ENCODE measurements around the gene TSTD1.
A peak's percentile ranks its signal among the peaks of the same experiment; 100 is the strongest.
"Not testable (repeated sequence)": the region's sequence is repeated elsewhere in the genome, so short reads cannot be mapped to it uniquely, and the experiment has no call there.

Gene TSTD1

DNA sequence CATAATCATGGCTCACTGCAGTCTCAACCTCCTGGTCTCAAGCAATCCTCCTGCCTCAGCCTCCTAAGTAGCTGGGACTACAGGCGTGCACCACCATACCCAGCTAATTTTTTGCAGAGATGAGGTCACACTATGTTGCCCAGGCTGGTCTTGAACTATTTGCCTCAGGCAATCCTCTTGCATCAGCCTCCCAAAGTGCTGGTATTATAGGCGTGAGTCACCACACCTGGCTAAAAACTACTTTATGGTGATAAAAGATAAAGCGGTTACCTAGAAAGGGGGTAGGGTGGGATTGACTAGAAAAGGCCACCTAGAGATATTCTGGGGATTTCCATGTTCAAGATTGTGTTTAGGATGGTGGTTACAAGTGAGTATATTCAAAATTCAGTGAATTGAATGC is 5.0 kb downstream of the TSTD1 start:
- TF ChIP-seq, protein P1, sequence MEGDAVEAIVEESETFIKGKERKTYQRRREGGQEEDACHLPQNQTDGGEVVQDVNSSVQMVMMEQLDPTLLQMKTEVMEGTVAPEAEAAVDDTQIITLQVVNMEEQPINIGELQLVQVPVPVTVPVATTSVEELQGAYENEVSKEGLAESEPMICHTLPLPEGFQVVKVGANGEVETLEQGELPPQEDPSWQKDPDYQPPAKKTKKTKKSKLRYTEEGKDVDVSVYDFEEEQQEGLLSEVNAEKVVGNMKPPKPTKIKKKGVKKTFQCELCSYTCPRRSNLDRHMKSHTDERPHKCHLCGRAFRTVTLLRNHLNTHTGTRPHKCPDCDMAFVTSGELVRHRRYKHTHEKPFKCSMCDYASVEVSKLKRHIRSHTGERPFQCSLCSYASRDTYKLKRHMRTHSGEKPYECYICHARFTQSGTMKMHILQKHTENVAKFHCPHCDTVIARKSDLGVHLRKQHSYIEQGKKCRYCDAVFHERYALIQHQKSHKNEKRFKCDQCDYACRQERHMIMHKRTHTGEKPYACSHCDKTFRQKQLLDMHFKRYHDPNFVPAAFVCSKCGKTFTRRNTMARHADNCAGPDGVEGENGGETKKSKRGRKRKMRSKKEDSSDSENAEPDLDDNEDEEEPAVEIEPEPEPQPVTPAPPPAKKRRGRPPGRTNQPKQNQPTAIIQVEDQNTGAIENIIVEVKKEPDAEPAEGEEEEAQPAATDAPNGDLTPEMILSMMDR (IDR thresholded peaks at IDR 0.05; ENCODE audit: insufficient read depth, low read depth, low read length, missing control alignments): no peak

DNA sequence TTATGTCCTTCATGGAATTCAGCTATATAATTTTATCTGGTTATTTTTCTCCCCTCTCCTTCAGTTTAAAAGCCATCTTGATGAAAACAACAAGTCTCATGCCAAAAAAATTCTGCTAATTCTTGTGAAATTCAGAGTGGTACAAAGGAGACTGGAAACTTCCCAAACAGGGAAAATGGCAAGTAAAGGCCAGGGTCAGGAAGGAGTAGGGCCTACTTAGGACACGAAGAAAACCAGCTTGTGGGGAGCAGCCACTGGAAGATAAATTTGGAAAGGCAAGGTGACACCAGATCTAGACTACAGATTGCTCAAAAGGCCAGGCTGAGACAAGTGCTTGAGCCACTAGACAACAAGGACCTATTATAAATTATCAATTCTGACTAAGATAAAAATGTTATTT is 6.4 kb downstream of the TSTD1 start:
- TF ChIP-seq, protein P1 (IDR thresholded peaks at IDR 0.05; ENCODE audit: insufficient read depth, low read depth, low read length, missing control alignments): no peak
- DNase-seq (ENCODE audit: low read depth): no peak

More for the DNA sequence above, 5.0 kb downstream of the TSTD1 start:
- no peak overlapping the region for H3K4me3 ChIP-seq (ENCODE audit: low read length)
- peak; percentile 91 for DNase-seq (ENCODE audit: low read depth)

DNA sequence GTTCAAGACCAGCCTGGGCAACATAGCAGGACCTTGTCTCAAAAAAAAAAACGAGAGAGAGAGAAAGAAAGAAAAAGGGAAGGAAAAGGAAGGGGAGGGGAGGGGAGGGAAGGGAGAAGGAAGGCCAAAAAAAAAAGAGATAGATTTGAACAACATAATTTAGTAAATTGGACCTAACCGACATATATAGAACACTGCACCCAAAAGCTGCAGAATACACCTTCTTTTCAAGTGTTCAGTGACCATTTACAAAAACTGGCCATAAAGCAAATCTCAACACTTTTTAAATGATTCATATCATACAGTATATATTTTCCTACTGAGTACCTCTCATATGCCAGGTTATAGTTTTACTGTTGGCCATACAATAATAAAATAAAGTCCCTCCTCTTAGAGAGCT is 6.9 kb downstream of the TSTD1 start:
- TF ChIP-seq, protein P1 (IDR thresholded peaks at IDR 0.05; ENCODE audit: insufficient read depth, low read depth, low read length, missing control alignments): no peak
- DNase-seq (ENCODE audit: low read depth): no peak

More for the DNA sequence above, 6.4 kb downstream of the TSTD1 start:
- no peak overlapping the region for H3K4me3 ChIP-seq (ENCODE audit: low read length)

DNA sequence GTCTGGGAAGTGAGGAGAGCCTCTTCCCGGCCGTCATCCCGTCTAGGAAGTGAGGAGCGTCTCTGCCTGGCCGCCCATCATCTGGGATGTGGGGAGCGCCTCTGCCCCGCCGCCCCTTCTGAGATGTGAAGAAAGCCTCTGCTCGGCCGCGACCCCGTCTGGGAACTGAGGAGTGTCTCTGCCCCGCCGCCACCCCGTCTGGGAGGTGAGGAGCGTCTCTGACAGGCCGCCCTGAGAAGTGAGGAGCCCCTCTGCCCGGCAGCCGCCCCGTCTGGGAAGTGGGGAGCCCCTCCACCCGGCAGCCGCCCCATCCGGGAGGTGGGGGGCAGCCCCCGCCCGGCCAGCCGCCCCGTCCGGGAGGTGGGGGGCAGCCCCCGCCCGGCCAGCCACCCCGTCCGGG is 9.3 kb downstream of the TSTD1 start:
- DNase-seq (ENCODE audit: low read depth); H3K4me3 ChIP-seq (ENCODE audit: low read length): not testable (repeated sequence)

More for the DNA sequence above, 6.9 kb downstream of the TSTD1 start:
- no peak overlapping the region for H3K4me3 ChIP-seq (ENCODE audit: low read length)

DNA sequence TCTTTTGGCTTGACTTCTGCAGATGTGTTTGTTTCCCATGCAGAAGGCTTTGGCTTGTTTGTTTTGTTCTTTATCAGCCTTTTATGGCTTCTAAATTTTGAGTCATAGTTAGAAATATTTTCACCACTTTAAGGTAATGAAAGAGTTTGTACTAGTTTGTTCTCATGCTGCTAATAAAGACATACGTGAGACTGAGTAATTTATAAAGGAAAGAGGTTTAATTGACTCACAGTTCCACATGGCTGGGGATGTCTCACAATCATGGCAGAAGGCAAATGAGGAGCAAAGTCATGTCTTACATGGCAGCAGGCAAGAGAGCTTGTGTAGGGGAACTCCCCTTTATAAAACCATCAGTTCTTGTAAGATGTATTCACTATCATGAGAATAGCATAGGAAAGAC is 11.8 kb downstream of the TSTD1 start:
- not testable (repeated sequence) for DNase-seq (ENCODE audit: low read depth)

DNA sequence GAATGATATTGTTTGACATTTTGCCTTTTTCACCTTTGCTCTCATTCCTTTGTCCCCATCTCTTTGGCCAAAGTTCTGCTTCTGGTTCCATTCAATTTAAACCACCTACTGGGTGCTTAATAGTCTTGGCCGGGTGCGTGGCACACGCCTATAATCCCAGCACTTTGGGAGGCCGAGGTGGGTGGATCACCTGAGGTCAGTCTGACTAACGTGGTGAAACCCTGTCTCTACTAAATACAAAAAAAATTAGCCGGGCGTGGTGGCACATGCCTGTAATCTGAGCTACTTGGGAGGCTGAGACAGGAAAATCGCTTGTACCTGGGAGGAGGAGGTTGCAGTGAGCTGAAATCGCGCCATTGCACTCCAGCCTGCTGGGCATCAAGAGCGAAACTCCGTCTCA is 16.3 kb downstream of the TSTD1 start:
- not testable (repeated sequence) for H3K4me3 ChIP-seq (ENCODE audit: low read length)
- peak; percentile 79 for DNase-seq (ENCODE audit: low read depth)

More for the DNA sequence above, 11.8 kb downstream of the TSTD1 start:
- not testable (repeated sequence) for H3K4me3 ChIP-seq (ENCODE audit: low read length)

DNA sequence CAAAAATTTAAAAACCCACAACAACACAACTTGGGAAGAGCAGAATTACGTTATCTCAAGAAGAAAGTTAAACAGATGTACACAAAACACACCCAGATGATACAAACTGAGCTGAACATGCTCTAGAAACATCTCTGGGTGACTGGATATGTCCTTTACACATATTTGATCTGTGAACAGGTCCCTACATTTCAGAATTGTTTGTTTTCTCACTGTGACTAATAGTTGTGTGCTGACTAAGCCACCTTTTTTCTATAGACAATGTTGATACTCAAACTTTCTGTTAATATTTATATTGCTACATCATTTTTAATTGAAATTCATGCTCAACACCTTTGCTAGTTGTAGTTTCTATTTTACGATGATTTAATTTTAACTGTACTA is 16.8 kb downstream of the TSTD1 start:
- peak overlapping the region; percentile 72 for H3K4me3 ChIP-seq (ENCODE audit: low read length)
- DNase-seq (ENCODE audit: low read depth): peak; percentile 95
- TF ChIP-seq, protein P1 (IDR thresholded peaks at IDR 0.05; ENCODE audit: insufficient read depth, low read depth, low read length, missing control alignments): no peak

DNA sequence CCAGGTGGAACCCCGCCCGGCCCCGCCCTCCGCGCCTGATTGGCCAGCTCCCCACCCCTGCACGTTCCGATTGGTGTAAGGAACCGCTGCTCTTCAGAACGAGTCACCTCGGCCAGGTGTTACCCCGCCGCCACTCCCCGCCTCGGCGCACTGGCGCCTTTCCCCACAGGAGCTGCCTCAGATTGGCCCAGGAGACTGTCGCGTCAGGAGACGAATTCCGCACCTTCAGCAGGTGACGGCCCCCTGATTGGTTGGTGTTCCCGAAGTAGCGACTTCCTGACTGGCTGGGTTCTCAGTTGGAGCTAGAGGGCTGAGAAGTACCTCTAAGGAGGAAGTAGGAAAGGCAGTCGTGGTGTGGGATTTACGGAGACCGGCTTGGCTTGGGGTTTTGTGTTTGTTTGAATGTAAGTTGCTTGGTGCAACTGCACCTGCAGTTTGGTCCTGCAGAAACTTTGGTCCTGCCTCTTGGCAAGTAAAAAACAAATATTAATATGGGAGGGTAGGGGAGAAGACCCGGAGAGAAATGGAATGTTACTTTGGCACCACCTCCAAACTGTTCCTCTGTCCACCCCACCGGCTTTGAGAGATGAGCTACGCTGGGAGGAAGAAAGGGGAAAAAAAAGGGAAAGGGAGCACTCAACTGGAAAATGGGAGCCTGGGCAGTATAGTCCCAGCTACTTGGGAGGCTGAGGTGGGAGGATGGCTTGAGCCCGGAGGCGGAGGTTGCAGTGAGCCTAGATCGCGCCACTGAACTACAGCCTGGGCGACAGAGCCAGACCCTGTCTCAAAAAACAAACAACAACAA is 17.4 kb downstream of the TSTD1 start:
- DNase-seq (ENCODE audit: low read depth): peak; percentile 100
- peak overlapping the region; percentile 98 for H3K4me3 ChIP-seq (ENCODE audit: low read length)
- TF ChIP-seq, protein P1 (IDR thresholded peaks at IDR 0.05; ENCODE audit: insufficient read depth, low read depth, low read length, missing control alignments): no peak
